ENCODE measurements around the gene ATE1. TPM values are rescaled to one million over a fixed set of nuclear protein-coding genes. Genes with fewer than 3 reads are reported as not detected.
A peak's percentile ranks its signal among the peaks of the same experiment; 100 is the strongest.
"Not testable (repeated sequence)": the region's sequence is repeated elsewhere in the genome, so short reads cannot be mapped to it uniquely, and the experiment has no call there.

Gene ATE1
- total RNA-seq, 1 experiment from 2014 or later: 21.1 TPM

GRCh38 chr10:121832647-121833046, 95.2 kb downstream of the ATE1 start:
- DNase-seq (ENCODE audit: low read depth): no peak

GRCh38 chr10:121831777-121832176, 96.1 kb downstream of the ATE1 start:
- DNase-seq (ENCODE audit: low read depth): no peak

- DNase-seq (ENCODE audit: low read depth): no peak
Observed at GRCh38 chr10:121831237-121831636, 96.6 kb downstream of the ATE1 start.

GRCh38 chr10:121830101-121830500, 97.7 kb downstream of the ATE1 start:
- DNase-seq (ENCODE audit: low read depth): no peak

GRCh38 chr10:121828045-121828444, 99.8 kb downstream of the ATE1 start:
- no peak for DNase-seq (ENCODE audit: low read depth)

- DNase-seq (ENCODE audit: low read depth): not testable (repeated sequence)
Observed at GRCh38 chr10:121826773-121827172, 101.1 kb downstream of the ATE1 start.

- DNase-seq (ENCODE audit: low read depth): peak; percentile 58
Observed at GRCh38 chr10:121823993-121824463, 103.8 kb downstream of the ATE1 start.

GRCh38 chr10:121822724-121823123, 105.1 kb downstream of the ATE1 start:
- no peak for DNase-seq (ENCODE audit: low read depth)

- DNase-seq (ENCODE audit: low read depth): no peak
Observed at GRCh38 chr10:121822180-121822579, 105.7 kb downstream of the ATE1 start.

- no peak for DNase-seq (ENCODE audit: low read depth)
Observed at GRCh38 chr10:121819049-121819448, 108.8 kb downstream of the ATE1 start.

- DNase-seq (ENCODE audit: low read depth): no peak
Observed at GRCh38 chr10:121818599-121818998, 109.2 kb downstream of the ATE1 start.

- DNase-seq (ENCODE audit: low read depth): no peak
Observed at GRCh38 chr10:121816197-121816596, 111.6 kb downstream of the ATE1 start.

- DNase-seq (ENCODE audit: low read depth): no peak
Observed at GRCh38 chr10:121813857-121814256, 114.0 kb downstream of the ATE1 start.

- peak; percentile 76 for DNase-seq (ENCODE audit: low read depth)
Observed at GRCh38 chr10:121813211-121813815, 114.5 kb downstream of the ATE1 start.

GRCh38 chr10:121812031-121812430, 115.8 kb downstream of the ATE1 start:
- no peak for DNase-seq (ENCODE audit: low read depth)

GRCh38 chr10:121811386-121811785, 116.4 kb downstream of the ATE1 start:
- DNase-seq (ENCODE audit: low read depth): no peak

- DNase-seq (ENCODE audit: low read depth): no peak
Observed at GRCh38 chr10:121808835-121809234, 119.0 kb downstream of the ATE1 start.

GRCh38 chr10:121804460-121804859, 123.4 kb downstream of the ATE1 start:
- DNase-seq (ENCODE audit: low read depth): peak; percentile 90

GRCh38 chr10:121803611-121804010, 124.2 kb downstream of the ATE1 start:
- no peak for DNase-seq (ENCODE audit: low read depth)

GRCh38 chr10:121800831-121801230, 127.0 kb downstream of the ATE1 start:
- DNase-seq (ENCODE audit: low read depth): no peak

GRCh38 chr10:121800146-121800545, 127.7 kb downstream of the ATE1 start:
- no peak for DNase-seq (ENCODE audit: low read depth)

GRCh38 chr10:121797490-121797889, 130.3 kb downstream of the ATE1 start:
- no peak for DNase-seq (ENCODE audit: low read depth)

- DNase-seq (ENCODE audit: low read depth): no peak
Observed at GRCh38 chr10:121796342-121796741, 131.5 kb downstream of the ATE1 start.

- no peak for DNase-seq (ENCODE audit: low read depth)
Observed at GRCh38 chr10:121792198-121792597, 135.6 kb downstream of the ATE1 start.
